CD4-positive, alpha-beta T cell treated with Interleukin-1 beta for 1 hour (primary cell): Measurements from ENCODE around the gene UVRAG.
"Not testable (repeated sequence)": the region's sequence is repeated elsewhere in the genome, so short reads cannot be mapped to it uniquely, and the experiment has no call there.

Experiments
- DNase-seq, 2 donors: peaks; one replicate each; pipeline ENCODE4 v3.0.0-alpha.2; 2020 to 2022

Gene UVRAG

DNA sequence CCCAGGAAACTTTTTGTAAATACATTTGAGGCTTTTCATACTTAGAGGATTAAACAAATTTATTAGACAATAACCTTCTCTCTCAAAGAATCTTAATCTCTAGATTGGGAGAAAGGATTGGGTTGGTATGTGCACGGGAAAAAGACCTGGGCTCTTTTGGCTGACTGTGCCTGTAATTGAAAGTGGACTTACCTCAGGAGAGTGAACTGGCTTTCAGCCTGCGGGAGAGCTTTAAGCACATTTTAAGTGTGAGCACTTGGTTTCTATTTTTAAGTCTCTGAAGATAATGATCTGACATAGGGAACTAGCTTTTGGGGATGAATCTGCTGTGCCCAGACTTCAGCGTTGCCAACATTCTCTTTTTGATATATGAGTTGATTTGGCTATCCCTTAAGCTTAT lies 35.8 kb downstream of the UVRAG start:
- DNase-seq, result no peak

GRCh38 chr11:75851203-75851602 lies 36.2 kb downstream of the UVRAG start:
- no peak for DNase-seq

GRCh38 chr11:75852406-75853017 lies 37.5 kb downstream of the UVRAG start:
- DNase-seq, result no peak

DNA sequence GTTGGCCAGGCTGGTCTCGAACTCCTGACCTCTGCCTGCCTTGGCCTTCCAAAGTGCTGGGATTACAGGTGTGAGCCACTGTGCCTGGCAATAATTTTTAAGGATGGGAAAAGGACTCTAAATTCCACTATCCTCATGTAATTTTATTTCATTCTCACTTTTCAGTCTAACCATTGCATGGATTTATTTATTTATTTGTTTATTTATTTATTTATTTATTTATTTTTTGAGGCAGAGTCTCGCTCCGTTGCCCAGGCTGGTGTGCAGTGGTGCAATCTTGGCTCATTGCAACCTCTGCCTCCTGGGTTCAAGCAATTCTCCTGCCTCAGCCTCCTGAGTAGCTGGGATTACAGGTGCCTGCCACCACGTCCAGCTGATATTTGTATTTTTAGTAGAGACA lies 38.6 kb downstream of the UVRAG start:
- DNase-seq, result not testable (repeated sequence)

DNA sequence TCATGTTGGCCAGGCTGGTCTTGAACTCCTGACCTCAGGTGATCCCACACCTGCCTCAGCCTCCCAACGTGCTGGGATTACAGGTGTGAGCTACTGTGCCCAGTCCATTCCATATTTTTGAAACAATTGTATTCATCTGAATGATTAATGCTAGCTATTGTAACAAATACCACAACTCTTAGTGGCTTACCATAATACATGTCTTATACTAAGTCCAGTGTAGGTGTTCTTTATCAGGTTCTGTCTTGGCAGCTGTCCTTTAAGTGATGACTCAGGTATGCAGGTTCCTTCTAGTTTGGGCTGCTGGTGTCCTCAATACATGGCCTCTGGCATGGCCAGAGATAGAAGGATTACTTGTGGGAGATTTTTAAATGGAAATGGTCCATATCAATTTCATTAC lies 39.0 kb downstream of the UVRAG start:
- no peak for DNase-seq

GRCh38 chr11:75855206-75855605 lies 40.2 kb downstream of the UVRAG start:
- no peak for DNase-seq

- DNase-seq, result no peak
Measured at GRCh38 chr11:75856912-75857311, 41.9 kb downstream of the UVRAG start.

- DNase-seq, result no peak
Measured at GRCh38 chr11:75858042-75858441, 43.0 kb downstream of the UVRAG start.

DNA sequence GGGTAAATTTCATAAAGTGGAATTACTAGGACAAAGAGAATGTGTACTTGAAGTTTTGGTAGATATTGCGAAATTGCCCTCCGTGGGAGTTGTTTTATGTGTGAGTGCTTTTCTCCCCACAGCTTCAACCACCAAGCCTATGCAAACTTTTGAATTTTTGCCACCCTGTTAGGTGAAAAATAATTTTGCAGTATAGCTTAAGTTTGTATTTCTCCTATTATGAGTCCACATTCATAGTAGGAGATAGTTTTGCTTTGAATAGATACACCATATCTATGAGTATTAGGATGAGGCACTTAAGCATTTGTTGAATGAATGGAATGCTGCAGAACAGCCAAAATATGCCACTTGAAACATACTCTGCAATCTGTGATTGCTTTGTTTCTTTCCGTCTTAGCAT lies 43.6 kb downstream of the UVRAG start:
- DNase-seq, result no peak

GRCh38 chr11:75859614-75860013 lies 44.6 kb downstream of the UVRAG start:
- DNase-seq, result no peak

GRCh38 chr11:75862437-75862836 lies 47.4 kb downstream of the UVRAG start:
- DNase-seq, result no peak

DNA sequence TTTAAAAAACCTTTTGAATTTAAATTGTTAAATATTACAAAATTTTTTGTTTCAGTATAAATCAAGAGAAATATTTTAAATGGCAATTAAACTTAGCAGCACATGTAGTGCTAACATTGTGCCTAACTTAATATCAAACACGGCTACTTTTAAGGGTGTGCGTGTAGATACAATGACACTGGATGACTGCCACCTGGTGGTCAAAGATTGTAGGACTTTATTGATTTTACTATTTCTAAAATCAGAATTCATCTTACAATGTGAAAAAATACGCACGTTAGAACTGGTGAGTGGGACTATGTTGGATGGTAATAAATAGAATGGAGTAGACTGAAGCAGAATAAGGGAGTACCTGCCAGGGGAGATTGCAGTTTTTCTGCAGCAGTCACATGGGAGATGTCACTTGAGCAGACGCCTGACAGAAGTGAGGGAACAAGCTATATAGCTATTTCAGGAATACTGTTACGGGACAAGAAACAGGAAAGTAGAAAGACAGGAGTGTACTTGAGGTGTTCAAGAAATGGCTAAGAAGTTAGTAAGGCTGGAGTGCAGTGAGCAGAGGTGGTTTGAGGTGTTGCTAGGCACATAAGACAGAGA lies 52.9 kb downstream of the UVRAG start:
- DNase-seq, result peak; percentile 12 to 63

- no peak for DNase-seq
Measured at GRCh38 chr11:75868990-75869389, 54.0 kb downstream of the UVRAG start.

- no peak for DNase-seq
Measured at GRCh38 chr11:75869661-75870455, 54.8 kb downstream of the UVRAG start.

DNA sequence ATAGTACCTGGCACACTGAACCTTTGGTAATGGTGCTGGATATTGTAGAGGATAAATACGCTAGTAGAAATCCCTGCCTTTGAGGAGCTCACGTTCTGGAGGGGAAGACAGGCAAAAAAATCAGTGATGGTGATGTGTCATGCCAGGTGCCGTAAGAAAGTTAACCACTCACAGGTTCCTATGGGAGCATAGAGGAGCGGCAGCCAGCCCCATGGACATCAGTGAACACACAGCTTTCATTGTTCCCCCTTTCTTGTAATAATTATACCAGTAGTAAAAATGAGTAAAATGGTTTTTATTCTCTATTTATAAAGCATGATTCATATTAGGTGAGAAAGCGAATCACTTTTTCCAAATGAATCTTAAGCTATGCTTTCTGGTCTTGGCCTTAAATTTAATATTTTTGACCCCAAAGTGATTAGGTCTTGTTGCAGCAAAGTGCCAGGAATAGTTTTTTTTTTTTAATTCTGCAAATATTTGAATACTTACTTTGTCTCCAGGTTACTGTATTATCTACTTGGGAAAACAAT lies 57.9 kb downstream of the UVRAG start:
- no peak for DNase-seq

- DNase-seq, result no peak
Measured at GRCh38 chr11:75873417-75874221, 58.6 kb downstream of the UVRAG start.

DNA sequence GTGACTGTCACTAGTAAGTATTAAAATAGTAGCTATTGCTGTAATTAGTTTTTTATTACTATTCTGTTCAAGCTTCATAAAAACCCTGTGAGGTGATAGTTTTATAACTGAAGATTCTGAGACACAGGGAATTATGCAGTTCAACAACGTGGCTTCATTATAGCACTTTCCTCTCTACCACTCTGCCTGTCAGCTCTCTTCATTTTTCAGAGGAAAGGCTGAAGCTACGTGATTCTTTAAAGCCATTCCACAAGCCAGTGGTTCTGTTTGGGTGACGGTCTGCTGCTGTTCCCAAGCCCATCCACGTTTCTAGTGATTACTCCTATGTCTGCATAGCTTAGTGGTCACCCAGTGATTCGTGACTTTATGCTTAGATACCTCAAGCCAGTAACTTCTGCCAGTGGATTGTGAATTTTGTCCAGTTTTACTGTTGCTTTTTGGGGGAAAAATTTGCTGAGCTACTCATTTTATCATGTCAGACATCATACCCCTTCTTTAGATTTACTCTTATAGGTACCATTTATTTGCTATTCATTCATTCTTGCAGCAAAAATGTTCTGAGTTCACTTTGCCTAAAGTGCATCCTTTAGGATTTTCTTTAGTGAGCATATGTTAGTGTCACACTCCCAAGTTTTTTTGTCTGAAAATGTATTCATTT lies 59.8 kb downstream of the UVRAG start:
- DNase-seq, result no peak

DNA sequence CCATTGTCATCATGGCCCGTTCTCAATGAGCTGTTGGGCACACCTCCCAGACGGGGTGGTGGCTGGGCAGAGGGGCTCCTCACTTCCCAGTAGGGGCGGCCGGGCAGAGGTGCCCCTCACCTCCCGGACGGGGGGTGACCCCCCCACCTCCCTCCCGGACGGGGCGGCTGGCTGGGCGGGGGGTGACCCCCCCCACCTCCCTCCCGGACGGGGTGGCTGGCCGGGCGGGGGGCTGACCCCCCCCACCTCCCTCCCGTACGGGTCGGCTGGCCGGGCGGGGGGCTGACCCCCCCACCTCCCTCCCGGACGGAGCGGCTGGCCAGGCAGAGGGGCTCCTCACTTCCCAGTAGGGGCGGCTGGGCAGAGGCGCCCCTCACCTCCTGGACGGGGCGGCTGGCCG lies 62.3 kb downstream of the UVRAG start:
- not testable (repeated sequence) for DNase-seq

- DNase-seq, result not testable (repeated sequence)
Measured at GRCh38 chr11:75877931-75878330, 62.9 kb downstream of the UVRAG start.

DNA sequence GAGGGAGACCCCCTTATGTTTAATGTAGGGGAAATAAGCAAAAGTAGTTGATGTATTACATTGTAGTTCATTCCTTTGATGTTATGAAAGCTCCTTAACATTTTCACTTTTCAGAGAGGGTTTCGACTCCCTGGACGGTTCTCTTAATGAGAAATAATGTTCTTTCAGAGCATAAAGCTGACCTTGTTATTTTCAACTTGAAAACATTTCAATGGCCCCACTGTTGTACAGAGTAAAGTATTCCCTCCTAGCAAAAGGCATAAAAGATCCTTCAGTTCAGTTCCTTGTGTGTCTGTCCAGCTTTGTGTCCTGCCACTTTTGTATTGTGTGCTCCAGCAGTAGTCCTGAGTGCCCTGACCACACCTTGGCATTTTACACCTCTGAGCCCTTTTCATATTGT lies 63.9 kb downstream of the UVRAG start:
- DNase-seq, result no peak

DNA sequence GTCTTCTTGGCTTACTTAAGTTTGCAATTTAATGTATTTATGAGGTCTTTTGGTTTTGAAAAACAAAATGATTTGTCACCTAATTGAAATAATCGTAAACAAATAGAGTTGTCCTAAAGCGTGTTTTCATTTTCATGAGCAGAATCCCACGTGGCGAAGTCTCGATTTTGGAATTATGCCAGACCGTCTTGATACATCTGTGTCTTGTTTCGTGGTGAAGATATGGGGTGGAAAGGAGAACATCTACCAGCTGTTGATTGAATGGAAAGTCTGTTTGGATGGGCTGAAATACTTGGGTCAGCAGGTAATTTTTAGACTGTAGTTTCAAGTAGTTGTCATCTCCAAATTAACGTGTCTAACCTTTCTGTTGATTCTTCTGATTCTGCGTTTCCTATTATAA lies 64.7 kb downstream of the UVRAG start:
- no peak for DNase-seq

DNA sequence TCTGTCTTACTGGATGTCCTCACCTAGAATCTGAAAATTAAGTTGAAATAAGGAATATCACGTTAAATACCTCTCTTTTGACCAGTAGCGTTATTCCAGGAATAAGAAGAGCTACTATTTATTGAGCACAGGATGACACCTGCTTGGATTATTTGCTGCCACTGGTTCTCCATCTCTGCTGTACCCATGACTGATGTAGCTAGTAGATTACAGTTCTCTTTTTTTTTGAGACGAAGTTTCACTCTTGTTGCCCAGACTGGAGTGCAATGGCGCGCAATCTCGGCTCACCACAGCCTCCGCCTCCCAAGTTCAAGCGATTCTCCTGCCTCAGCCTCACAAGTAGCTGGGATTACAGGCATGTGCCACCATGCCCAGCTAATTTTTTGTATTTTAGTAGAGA lies 65.3 kb downstream of the UVRAG start:
- not testable (repeated sequence) for DNase-seq

DNA sequence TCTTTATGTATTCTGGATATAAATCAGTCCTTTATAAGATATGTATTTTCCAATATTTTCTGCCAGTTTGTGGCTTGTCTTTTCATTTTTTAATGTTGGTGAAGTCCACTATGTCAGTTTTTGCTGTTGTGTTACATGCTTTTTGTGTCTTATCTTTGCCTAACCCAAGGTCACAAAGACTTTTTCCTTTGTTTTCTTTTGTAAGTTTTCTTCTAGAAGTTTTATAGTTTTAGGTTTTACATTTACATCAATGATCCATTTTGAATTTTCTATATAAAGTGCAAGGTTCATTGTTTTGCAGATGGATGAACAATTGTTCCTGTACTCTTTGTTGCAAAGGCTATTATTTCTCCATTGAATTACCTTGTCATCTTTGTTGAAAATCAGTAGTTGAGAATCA lies 69.3 kb downstream of the UVRAG start:
- no peak for DNase-seq
